ENCODE measurements around the gene MYL1. TPM values are rescaled to one million over a fixed set of nuclear protein-coding genes. Genes with fewer than 3 reads are reported as not detected.

MYL1 gene
- total and polyA plus RNA-seq, 2 of the 8 experiments (the other 6 are each of a cell fraction or from before 2014, with no cell fraction given), result not detected

- TF ChIP-seq, protein P1, sequence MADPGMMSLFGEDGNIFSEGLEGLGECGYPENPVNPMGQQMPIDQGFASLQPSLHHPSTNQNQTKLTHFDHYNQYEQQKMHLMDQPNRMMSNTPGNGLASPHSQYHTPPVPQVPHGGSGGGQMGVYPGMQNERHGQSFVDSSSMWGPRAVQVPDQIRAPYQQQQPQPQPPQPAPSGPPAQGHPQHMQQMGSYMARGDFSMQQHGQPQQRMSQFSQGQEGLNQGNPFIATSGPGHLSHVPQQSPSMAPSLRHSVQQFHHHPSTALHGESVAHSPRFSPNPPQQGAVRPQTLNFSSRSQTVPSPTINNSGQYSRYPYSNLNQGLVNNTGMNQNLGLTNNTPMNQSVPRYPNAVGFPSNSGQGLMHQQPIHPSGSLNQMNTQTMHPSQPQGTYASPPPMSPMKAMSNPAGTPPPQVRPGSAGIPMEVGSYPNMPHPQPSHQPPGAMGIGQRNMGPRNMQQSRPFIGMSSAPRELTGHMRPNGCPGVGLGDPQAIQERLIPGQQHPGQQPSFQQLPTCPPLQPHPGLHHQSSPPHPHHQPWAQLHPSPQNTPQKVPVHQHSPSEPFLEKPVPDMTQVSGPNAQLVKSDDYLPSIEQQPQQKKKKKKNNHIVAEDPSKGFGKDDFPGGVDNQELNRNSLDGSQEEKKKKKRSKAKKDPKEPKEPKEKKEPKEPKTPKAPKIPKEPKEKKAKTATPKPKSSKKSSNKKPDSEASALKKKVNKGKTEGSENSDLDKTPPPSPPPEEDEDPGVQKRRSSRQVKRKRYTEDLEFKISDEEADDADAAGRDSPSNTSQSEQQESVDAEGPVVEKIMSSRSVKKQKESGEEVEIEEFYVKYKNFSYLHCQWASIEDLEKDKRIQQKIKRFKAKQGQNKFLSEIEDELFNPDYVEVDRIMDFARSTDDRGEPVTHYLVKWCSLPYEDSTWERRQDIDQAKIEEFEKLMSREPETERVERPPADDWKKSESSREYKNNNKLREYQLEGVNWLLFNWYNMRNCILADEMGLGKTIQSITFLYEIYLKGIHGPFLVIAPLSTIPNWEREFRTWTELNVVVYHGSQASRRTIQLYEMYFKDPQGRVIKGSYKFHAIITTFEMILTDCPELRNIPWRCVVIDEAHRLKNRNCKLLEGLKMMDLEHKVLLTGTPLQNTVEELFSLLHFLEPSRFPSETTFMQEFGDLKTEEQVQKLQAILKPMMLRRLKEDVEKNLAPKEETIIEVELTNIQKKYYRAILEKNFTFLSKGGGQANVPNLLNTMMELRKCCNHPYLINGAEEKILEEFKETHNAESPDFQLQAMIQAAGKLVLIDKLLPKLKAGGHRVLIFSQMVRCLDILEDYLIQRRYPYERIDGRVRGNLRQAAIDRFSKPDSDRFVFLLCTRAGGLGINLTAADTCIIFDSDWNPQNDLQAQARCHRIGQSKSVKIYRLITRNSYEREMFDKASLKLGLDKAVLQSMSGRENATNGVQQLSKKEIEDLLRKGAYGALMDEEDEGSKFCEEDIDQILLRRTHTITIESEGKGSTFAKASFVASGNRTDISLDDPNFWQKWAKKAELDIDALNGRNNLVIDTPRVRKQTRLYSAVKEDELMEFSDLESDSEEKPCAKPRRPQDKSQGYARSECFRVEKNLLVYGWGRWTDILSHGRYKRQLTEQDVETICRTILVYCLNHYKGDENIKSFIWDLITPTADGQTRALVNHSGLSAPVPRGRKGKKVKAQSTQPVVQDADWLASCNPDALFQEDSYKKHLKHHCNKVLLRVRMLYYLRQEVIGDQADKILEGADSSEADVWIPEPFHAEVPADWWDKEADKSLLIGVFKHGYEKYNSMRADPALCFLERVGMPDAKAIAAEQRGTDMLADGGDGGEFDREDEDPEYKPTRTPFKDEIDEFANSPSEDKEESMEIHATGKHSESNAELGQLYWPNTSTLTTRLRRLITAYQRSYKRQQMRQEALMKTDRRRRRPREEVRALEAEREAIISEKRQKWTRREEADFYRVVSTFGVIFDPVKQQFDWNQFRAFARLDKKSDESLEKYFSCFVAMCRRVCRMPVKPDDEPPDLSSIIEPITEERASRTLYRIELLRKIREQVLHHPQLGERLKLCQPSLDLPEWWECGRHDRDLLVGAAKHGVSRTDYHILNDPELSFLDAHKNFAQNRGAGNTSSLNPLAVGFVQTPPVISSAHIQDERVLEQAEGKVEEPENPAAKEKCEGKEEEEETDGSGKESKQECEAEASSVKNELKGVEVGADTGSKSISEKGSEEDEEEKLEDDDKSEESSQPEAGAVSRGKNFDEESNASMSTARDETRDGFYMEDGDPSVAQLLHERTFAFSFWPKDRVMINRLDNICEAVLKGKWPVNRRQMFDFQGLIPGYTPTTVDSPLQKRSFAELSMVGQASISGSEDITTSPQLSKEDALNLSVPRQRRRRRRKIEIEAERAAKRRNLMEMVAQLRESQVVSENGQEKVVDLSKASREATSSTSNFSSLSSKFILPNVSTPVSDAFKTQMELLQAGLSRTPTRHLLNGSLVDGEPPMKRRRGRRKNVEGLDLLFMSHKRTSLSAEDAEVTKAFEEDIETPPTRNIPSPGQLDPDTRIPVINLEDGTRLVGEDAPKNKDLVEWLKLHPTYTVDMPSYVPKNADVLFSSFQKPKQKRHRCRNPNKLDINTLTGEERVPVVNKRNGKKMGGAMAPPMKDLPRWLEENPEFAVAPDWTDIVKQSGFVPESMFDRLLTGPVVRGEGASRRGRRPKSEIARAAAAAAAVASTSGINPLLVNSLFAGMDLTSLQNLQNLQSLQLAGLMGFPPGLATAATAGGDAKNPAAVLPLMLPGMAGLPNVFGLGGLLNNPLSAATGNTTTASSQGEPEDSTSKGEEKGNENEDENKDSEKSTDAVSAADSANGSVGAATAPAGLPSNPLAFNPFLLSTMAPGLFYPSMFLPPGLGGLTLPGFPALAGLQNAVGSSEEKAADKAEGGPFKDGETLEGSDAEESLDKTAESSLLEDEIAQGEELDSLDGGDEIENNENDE (IDR thresholded peaks at IDR 0.05; ENCODE audit: insufficient replicate concordance, low read length), result no peak
- TF ChIP-seq RXRA (IDR thresholded peaks at IDR 0.05; ENCODE audit: insufficient read depth, low read depth, low read length) (no peak), BACH1 (IDR thresholded peaks at IDR 0.05; ENCODE audit: low read length) (no peak), CBX8 (IDR thresholded peaks at IDR 0.05; ENCODE audit: borderline replicate concordance, low read depth, low read length) (no peak), JUND (IDR thresholded peaks at IDR 0.05; ENCODE audit: low read length) (no peak), RFX5 (IDR thresholded peaks at IDR 0.05; ENCODE audit: borderline replicate concordance, low read depth, low read length) (no peak), SIX5 (IDR thresholded peaks at IDR 0.05; ENCODE audit: low read depth, low read length) (no peak), MAFK (IDR thresholded peaks at IDR 0.05; ENCODE audit: low read depth, low read length) (no peak), TAF7 (optimal IDR thresholded peaks at IDR 0.05; ENCODE audit: borderline replicate concordance, low read depth, low read length) (no peak), SUZ12 (IDR thresholded peaks at IDR 0.05; ENCODE audit: low read length) (no peak), KDM1A (IDR thresholded peaks at IDR 0.05; ENCODE audit: borderline replicate concordance, low read length) (no peak), NRF1 (IDR thresholded peaks at IDR 0.05; ENCODE audit: low read depth, low read length) (no peak), POLR2A (IDR thresholded peaks at IDR 0.05; ENCODE audit: control extremely low read depth in 1 of 2, low read depth in 2 of 2, low read length in 2 of 2) (no peak)
Measured at GRCh38 chr2:210286123-210286680, 28.8 kb downstream of the MYL1 start (continued).

Measured in H1 (cell line).